Measurements from ENCODE around the gene ZNF248. TPM values are rescaled to one million over a fixed set of nuclear protein-coding genes. Genes with fewer than 3 reads are reported as not detected.
"Not testable (repeated sequence)": the region's sequence is repeated elsewhere in the genome, so short reads cannot be mapped to it uniquely, and the experiment has no call there.

The ZNF248 gene
- total and polyA plus RNA-seq, 2 donors, result 14.0 to 42.9 TPM

- Histone ChIP-seq H3K4me1 (ENCODE audit: insufficient read depth) (no peaks in the 10 kb centered on the region), H3K27ac (ENCODE audit: low read depth) (no peak overlapping the region), H3K4me3 (ENCODE audit: low read depth, low read length) (no peak overlapping the region), H3K36me3 (ENCODE audit: insufficient read depth) (no peaks in the 10 kb centered on the region)
- 88% methylated on average over 2 of the region's 2 CpGs for WGBS
- no peak for DNase-seq (ENCODE audit: extremely low spot score)
Measured at GRCh38 chr10:37752334-37752875, 105.0 kb downstream of the ZNF248 start.

DNA sequence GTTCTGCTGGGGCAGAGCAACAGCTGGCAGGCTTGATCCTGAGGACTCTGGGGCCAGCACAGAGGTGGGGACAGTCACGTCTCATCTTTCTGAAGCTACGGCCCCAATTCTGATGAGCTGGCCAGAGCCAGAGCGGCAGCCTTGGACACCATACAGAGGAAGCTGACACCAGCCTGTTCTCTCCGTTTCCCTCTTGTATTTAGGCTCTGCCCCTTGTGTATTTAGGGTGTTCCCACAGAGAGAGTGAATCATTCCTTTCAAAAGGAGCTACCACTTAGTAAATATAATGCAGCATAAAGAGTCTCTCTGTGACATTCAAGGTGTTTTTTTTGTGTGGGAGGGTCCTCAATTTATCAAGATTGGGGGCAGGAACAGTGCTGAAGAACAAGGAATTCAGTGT, 109.2 kb downstream of the ZNF248 start:
- H3K36me3 ChIP-seq (ENCODE audit: insufficient read depth), result no peaks in the 10 kb centered on the region
- no peak for DNase-seq (ENCODE audit: extremely low spot score)
- no peak overlapping the region for H3K4me3 ChIP-seq (ENCODE audit: low read depth, low read length)
- 73% methylated on average over 4 of the region's 4 CpGs for WGBS
- no peak overlapping the region for H3K27ac ChIP-seq (ENCODE audit: low read depth)
- H3K4me1 ChIP-seq (ENCODE audit: insufficient read depth), result no peaks in the 10 kb centered on the region

GRCh38 chr10:37747081-37747480, 110.3 kb downstream of the ZNF248 start:
- no peaks in the 10 kb centered on the region for H3K4me1 ChIP-seq (ENCODE audit: insufficient read depth)
- no peak overlapping the region for H3K4me3 ChIP-seq (ENCODE audit: low read depth, low read length)
- no peak for DNase-seq (ENCODE audit: extremely low spot score)
- no peak overlapping the region for H3K27ac ChIP-seq (ENCODE audit: low read depth)
- WGBS, result 74% methylated on average over 5 of the region's 5 CpGs
- H3K36me3 ChIP-seq (ENCODE audit: insufficient read depth), result no peaks in the 10 kb centered on the region

- DNase-seq (ENCODE audit: extremely low spot score), result no peak
- H3K4me3 ChIP-seq (ENCODE audit: low read depth, low read length), result no peak overlapping the region
- H3K4me1 ChIP-seq (ENCODE audit: insufficient read depth), result no peaks in the 10 kb centered on the region
- H3K36me3 ChIP-seq (ENCODE audit: insufficient read depth), result no peaks in the 10 kb centered on the region
- 83% methylated on average over 5 of the region's 5 CpGs for WGBS
- H3K27ac ChIP-seq (ENCODE audit: low read depth), result no peak overlapping the region
Measured at GRCh38 chr10:37741831-37742230, 115.6 kb downstream of the ZNF248 start.

- 76% methylated on average over 3 of the region's 3 CpGs for WGBS
- Histone ChIP-seq H3K4me3 (ENCODE audit: low read depth, low read length) (no peak overlapping the region), H3K4me1 (ENCODE audit: insufficient read depth) (no peaks in the 10 kb centered on the region), H3K27ac (ENCODE audit: low read depth) (no peak overlapping the region), H3K36me3 (ENCODE audit: insufficient read depth) (no peaks in the 10 kb centered on the region)
- no peak for DNase-seq (ENCODE audit: extremely low spot score)
Measured at GRCh38 chr10:37739181-37739580, 118.2 kb downstream of the ZNF248 start.

- not testable (repeated sequence) for H3K36me3 ChIP-seq (ENCODE audit: insufficient read depth); H3K4me3 ChIP-seq (ENCODE audit: low read depth, low read length); H3K27ac ChIP-seq (ENCODE audit: low read depth); DNase-seq (ENCODE audit: extremely low spot score); H3K4me1 ChIP-seq (ENCODE audit: insufficient read depth)
- WGBS, result 92% methylated on average over 16 of the region's 16 CpGs
Measured at GRCh38 chr10:37738241-37738640, 119.2 kb downstream of the ZNF248 start.

GRCh38 chr10:37737336-37737735, 120.1 kb downstream of the ZNF248 start:
- H3K4me1 ChIP-seq (ENCODE audit: insufficient read depth), result no peaks in the 10 kb centered on the region
- H3K27ac ChIP-seq (ENCODE audit: low read depth), result no peak overlapping the region
- WGBS, result 81% methylated on average over 15 of the region's 15 CpGs
- H3K4me3 ChIP-seq (ENCODE audit: low read depth, low read length), result no peak overlapping the region
- no peaks in the 10 kb centered on the region for H3K36me3 ChIP-seq (ENCODE audit: insufficient read depth)
- DNase-seq (ENCODE audit: extremely low spot score), result no peak

DNA sequence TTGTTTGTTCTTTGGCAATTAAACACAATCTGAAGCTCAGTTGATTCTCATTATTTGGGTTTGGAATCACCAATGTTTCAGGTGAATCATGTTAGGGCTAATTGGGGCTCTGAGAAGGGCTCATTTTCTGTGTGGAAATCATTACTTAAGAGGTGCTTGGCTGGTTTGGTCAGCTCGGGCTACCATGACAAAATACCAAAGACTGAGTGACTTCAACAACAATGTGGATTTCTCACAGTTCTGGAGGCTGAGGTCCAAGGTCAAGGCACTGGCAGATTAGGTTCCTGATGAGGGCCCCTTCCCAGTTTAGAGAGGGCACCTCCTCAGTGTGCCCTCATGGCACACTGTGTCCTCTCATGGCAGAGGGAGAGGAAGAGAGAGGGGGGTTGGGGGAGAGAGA, 121.3 kb downstream of the ZNF248 start:
- H3K4me1 ChIP-seq (ENCODE audit: insufficient read depth), result no peaks in the 10 kb centered on the region
- DNase-seq (ENCODE audit: extremely low spot score), result no peak
- no peak overlapping the region for H3K4me3 ChIP-seq (ENCODE audit: low read depth, low read length)
- WGBS, result 49% methylated on average over 1 of the region's 1 CpG
- no peaks in the 10 kb centered on the region for H3K36me3 ChIP-seq (ENCODE audit: insufficient read depth)
- H3K27ac ChIP-seq (ENCODE audit: low read depth), result no peak overlapping the region

- DNase-seq (ENCODE audit: extremely low spot score), result no peak
Measured at GRCh38 chr10:37734971-37735370, 122.4 kb downstream of the ZNF248 start.

More at GRCh38 chr10:37734971-37735370, 122.4 kb downstream of the ZNF248 start:
- H3K36me3 ChIP-seq (ENCODE audit: insufficient read depth), result no peaks in the 10 kb centered on the region
- 78% methylated on average over 2 of the region's 2 CpGs for WGBS
- no peak overlapping the region for H3K27ac ChIP-seq (ENCODE audit: low read depth)
- no peak overlapping the region for H3K4me3 ChIP-seq (ENCODE audit: low read depth, low read length)
- H3K4me1 ChIP-seq (ENCODE audit: insufficient read depth), result no peaks in the 10 kb centered on the region

Other genes with a start within 250 kb of the ZNF248 start
- 29.0 TPM for gene ZNF25, start 119.0 kb upstream of the ZNF248 start, total RNA-seq
- gene ZNF25, start 119.0 kb upstream of the ZNF248 start, polyA plus RNA-seq, result 14.3 TPM
- 58.4 TPM for gene ZNF33A, start 153.1 kb upstream of the ZNF248 start, total RNA-seq
- gene ZNF33A, start 153.1 kb upstream of the ZNF248 start, polyA plus RNA-seq, result 13.2 TPM
- 40.1 TPM for gene ZNF37A, start 236.7 kb upstream of the ZNF248 start, total RNA-seq
- gene ZNF37A, start 236.7 kb upstream of the ZNF248 start, polyA plus RNA-seq, result 11.1 TPM